Activated naive CD8-positive, alpha-beta T cell treated with anti-CD3 and anti-CD28 coated beads for 36 hours (primary cell): ENCODE measurements around the gene SLC15A2. TPM values are rescaled to one million over a fixed set of nuclear protein-coding genes. Genes with fewer than 3 reads are reported as not detected.

Source experiments
- DNase-seq: peaks from one replicate; pipeline ENCODE4 v3.0.0; 2021
- H3K27ac Mint-ChIP-seq: one replicate; pipeline ENCODE4 v1.8.0; 2022; ENCODE audit warnings: mild to moderate bottlenecking, moderate library complexity, mixed read lengths
- H3K27me3 Mint-ChIP-seq: one replicate; pipeline ENCODE4 v1.8.0; 2022; ENCODE audit warnings: mild to moderate bottlenecking, mixed read lengths
- H3K36me3 Mint-ChIP-seq: one replicate; pipeline ENCODE4 v1.8.0; 2021; ENCODE audit warnings: mild to moderate bottlenecking, mixed read lengths
- H3K4me1 Mint-ChIP-seq: one replicate; pipeline ENCODE4 v1.8.0; 2021; ENCODE audit warnings: mixed read lengths
- H3K4me3 Mint-ChIP-seq: one replicate; pipeline ENCODE4 v1.8.0; 2022; ENCODE audit warnings: mild to moderate bottlenecking, moderate library complexity, mixed read lengths
- H3K9me3 Mint-ChIP-seq: one replicate; pipeline ENCODE4 v1.8.0; 2022; ENCODE audit warnings: mixed read lengths
- total RNA-seq, 2 experiments: library from RNA; stranded (reverse); gene quantifications; one replicate each; pipeline ENCODE4 v1.2.3, GENCODE V29; 2021

The SLC15A2 gene
- total RNA-seq, 2 experiments from 2014 or later: 0.74 to 1.5 TPM

DNA sequence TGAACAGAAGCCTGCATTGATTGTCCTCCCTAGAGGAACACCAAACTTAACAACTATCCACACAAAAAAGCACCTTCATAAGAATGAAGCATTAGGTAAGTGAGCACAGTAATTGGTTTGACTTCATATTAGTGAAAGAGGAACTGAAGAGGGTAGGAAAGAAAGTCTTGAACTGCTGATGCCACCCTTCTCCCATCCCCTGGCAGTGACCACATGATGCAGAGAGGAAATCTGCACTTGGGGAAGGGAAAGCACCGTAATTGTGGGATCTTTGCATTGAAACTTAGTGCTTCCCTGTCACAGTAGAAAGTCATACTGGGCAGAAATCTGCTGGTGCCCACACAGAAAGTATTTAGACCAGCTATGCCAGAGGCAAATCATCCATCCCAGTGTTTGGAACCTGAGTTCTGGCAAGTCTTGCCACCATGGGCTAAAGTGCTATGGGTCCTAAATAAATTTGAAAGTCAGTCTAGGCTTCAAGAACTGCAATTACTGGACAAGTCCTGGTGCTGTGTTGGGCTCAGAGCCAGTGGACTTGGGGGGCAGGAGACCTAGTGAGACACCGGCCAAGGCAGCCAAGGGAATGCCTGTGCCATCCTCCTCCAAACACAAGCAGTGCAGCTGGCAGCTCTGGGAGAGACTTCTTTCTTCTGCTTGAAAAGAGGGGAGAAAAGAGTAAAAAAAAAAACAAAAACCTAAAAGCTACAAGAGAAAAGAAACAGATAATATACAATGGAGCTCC is 63.6 kb downstream of the SLC15A2 start:
- Mint-ChIP-seq H3K4me3 (no peak overlapping the region), H3K27me3 (no peaks in the 10 kb centered on the region)

DNA sequence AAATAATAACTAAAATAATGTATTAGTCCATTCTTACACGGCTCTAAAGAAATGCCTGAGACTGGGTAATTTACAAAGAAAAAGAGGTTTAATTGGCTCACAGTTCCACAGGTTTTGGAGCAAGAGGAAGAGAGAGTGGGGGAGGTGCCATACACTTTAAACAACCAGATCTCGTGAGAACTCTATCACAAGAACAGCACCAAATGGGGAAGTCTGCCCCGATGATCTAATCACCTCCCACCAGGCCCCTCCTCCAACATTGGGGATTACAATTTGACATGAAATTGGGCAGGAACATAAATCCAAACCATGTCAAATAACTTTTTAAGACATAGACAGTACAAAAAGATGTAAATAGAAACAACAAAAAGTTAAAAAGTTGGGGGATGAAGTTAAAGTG is 64.6 kb downstream of the SLC15A2 start:
- no peak overlapping the region for H3K27ac Mint-ChIP-seq
- H3K36me3 Mint-ChIP-seq: peaks cover 4% of the 10 kb centered on the region

More for the DNA sequence above, 63.6 kb downstream of the SLC15A2 start:
- Mint-ChIP-seq H3K4me1 (no peaks in the 10 kb centered on the region), H3K36me3 (peaks cover 4% of the 10 kb centered on the region), H3K9me3 (peaks cover 7% of the 10 kb centered on the region), H3K27ac (no peak overlapping the region)
- no peak for DNase-seq

DNA sequence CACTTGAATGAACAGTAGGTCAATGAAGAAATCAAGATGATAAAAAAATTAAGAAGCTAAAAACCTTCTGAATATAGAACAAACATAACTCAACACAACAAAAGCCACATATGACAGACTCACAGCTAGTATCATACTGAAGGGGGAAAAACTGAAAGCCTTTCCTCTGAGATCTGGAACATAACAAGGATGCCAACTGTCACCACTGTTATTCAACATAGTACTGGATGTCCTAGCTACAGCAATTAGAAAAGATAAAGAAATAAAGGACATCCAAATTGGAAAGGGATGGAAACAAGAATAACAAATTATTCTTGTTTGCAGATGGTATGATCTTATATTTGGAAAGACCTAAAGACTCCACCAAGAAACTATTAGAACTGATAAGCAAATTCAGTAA is 67.1 kb downstream of the SLC15A2 start:
- Mint-ChIP-seq H3K9me3 (peaks cover 16% of the 10 kb centered on the region), H3K4me3 (no peak overlapping the region), H3K27ac (no peak overlapping the region), H3K27me3 (no peaks in the 10 kb centered on the region), H3K4me1 (no peaks in the 10 kb centered on the region), H3K36me3 (no peaks in the 10 kb centered on the region)
- DNase-seq: no peak

More for the DNA sequence above, 64.6 kb downstream of the SLC15A2 start:
- Mint-ChIP-seq H3K4me3 (no peak overlapping the region), H3K4me1 (no peaks in the 10 kb centered on the region), H3K9me3 (peaks cover 7% of the 10 kb centered on the region), H3K27me3 (no peaks in the 10 kb centered on the region)
- DNase-seq: no peak

DNA sequence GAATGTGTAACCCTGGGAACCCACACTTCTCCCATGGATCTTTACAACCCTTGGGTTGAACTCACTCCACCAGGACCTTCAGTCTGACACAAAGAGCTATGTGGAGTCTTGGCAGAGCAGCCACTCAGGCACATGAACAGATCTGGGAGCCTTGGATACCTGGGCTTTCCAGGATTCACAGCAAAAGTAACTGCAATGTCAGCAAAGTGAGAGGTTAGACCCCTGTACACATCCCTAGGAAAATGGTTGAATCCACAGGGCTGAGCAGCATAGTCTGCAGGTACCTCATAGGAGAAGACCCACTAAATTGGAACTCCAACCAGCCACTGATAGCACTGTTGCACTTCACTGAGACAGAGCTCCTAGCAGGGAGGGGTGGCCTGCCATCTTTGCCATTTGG is 68.2 kb downstream of the SLC15A2 start:
- H3K4me3 Mint-ChIP-seq: no peak overlapping the region
- no peak for DNase-seq
- no peaks in the 10 kb centered on the region for H3K36me3 Mint-ChIP-seq
- H3K27ac Mint-ChIP-seq: no peak overlapping the region
- peaks cover 3% of the 10 kb centered on the region for H3K27me3 Mint-ChIP-seq
- no peaks in the 10 kb centered on the region for H3K4me1 Mint-ChIP-seq
- H3K9me3 Mint-ChIP-seq: peaks cover 22% of the 10 kb centered on the region

DNA sequence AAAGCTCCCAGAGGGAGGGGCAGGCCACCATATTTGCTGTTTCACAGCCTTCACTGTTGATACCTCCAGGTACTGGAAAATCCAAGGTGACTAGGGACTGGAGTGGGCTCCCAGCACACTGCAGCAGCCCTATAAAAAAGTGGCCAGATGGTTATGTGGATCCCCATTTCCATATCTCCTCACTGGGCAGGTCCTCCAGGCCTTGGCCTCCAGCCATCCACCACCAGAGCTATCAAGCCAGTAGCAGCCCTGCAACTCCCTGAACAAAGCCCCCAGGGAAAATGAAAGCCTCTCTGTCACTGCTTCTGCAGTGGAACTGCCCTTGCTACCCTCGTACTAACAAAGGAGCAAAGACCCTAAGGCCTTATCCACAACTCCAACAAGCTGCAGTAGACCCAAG is 69.4 kb downstream of the SLC15A2 start:
- H3K36me3 Mint-ChIP-seq: no peaks in the 10 kb centered on the region
- H3K4me1 Mint-ChIP-seq: no peaks in the 10 kb centered on the region
- peaks cover 3% of the 10 kb centered on the region for H3K27me3 Mint-ChIP-seq
- H3K27ac Mint-ChIP-seq: no peak overlapping the region
- H3K4me3 Mint-ChIP-seq: no peak overlapping the region
- DNase-seq: no peak
- peaks cover 22% of the 10 kb centered on the region for H3K9me3 Mint-ChIP-seq

DNA sequence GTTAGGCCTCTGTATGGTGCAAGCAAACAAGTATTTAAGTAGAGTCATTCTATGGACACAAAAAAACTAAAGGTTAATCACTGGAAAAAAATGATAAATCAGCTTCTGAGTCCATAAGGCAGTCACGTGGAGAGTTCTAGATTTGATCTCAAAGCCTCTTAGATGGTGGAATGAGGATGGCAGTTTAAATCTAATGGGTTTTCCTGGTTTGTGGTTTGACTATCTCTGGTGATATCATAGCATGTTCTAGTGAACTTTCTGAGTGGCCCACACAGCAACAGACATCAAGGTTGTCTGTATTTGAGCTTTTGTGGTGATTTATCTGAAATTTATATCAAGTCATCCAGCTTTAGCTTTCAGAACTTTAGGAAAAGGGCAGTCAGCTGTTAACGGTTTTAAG is 75.4 kb downstream of the SLC15A2 start:
- Mint-ChIP-seq H3K9me3 (peaks cover 16% of the 10 kb centered on the region), H3K4me3 (no peak overlapping the region), H3K36me3 (no peaks in the 10 kb centered on the region), H3K27me3 (peaks cover 3% of the 10 kb centered on the region), H3K4me1 (peaks cover 2% of the 10 kb centered on the region), H3K27ac (no peak overlapping the region)
- DNase-seq: no peak

DNA sequence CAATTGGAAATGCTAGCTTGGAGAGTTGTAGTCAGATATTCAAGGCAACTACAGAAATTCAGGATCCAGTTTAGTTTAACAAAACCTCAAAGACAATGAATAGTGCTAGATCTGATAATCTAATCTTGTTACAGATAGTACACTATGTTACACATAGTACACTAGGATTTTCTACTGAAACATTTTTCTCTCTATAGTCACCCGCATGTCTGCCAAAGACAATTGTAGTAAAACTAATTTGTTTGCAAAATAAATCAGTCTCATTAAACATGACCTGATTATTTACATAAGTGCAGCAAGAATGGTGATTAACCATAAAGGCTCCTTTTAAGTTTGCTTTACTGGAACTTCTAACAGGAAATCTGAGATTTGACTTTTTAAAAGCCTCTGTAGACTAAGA is 75.8 kb downstream of the SLC15A2 start:
- H3K27me3 Mint-ChIP-seq: peaks cover 3% of the 10 kb centered on the region
- H3K4me1 Mint-ChIP-seq: peaks cover 2% of the 10 kb centered on the region
- H3K9me3 Mint-ChIP-seq: peaks cover 15% of the 10 kb centered on the region
- no peak for DNase-seq
- no peak overlapping the region for H3K4me3 Mint-ChIP-seq
- H3K27ac Mint-ChIP-seq: no peak overlapping the region
- H3K36me3 Mint-ChIP-seq: no peaks in the 10 kb centered on the region

DNA sequence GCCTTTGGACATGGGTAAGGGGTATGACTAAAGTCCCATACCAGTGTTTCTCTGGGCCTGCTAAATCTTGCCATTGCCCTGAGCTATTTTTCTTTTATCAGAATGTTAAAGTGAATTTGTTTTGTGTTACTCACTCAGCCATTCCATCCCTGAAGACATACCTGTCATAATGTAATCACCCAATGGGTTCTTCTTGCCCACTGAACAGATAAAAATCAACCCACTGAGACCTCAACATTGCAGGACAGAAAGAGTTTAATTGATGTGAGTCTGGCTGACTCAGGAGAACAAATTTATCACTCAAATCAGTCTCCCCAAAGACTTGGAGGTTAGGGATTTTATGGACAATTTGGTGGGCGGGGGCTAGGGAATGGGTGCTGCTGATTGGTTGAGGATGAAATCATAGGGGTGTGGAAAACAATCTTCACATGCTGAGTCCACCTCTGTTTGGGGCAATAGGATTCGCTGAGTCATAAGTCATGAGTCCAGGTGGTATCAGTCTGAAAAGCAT is 80.5 kb downstream of the SLC15A2 start:
- peaks cover 2% of the 10 kb centered on the region for H3K4me1 Mint-ChIP-seq
- no peak for DNase-seq
- no peaks in the 10 kb centered on the region for H3K27me3 Mint-ChIP-seq
- peaks cover 6% of the 10 kb centered on the region for H3K9me3 Mint-ChIP-seq
- no peak overlapping the region for H3K4me3 Mint-ChIP-seq
- H3K36me3 Mint-ChIP-seq: peaks cover 2% of the 10 kb centered on the region
- no peak overlapping the region for H3K27ac Mint-ChIP-seq

DNA sequence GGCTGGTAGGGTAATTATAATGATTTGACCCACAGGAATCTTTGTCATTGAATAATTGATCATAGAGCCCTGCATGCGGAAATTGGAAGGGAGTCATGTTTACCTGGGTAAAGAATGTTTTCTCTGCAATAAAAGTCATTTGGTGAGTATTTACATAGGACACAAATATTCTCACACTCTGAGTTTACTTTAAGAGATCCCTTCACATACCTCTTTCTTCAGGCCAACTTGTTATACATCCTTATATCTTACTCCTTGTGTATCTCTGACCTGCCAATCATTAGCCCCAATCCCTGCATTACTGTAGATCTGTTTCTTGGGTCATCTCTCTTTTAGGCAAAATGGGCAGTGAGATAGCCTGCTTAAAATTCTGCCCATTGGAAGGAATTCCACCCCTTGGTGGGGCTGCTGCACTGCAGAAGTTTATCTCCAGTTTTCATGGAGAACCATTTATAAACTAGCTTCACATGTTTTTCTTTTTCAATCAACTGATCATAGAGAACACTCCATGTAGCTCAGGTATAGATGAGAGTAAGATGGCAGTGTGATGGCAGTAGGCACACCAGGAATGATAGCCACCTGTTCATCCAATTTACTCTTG is 81.6 kb downstream of the SLC15A2 start:
- H3K27me3 Mint-ChIP-seq: no peaks in the 10 kb centered on the region
- H3K27ac Mint-ChIP-seq: no peak overlapping the region
- H3K4me3 Mint-ChIP-seq: no peak overlapping the region
- H3K4me1 Mint-ChIP-seq: no peaks in the 10 kb centered on the region
- H3K9me3 Mint-ChIP-seq: peaks cover 6% of the 10 kb centered on the region
- peaks cover 2% of the 10 kb centered on the region for H3K36me3 Mint-ChIP-seq
- no peak for DNase-seq

DNA sequence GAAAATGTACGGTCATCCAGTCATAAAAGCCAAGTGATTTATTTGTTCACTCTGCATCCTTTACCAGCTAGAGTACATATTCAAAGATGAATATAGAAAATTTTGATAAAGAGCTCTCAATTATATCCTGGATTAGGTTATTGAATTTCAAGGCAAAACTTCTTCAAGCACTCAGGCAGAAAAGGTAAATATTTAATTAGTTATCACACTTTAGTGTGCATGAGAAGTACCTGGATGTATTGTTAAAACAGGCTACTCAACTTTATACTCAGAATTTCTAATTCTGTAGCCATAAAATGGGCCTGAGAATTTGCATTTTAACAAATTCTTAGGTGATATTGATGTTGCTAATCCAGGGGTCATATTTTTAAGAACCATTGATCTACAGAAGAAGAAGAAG is 82.5 kb downstream of the SLC15A2 start:
- Mint-ChIP-seq H3K4me3 (no peak overlapping the region), H3K27ac (no peak overlapping the region), H3K9me3 (peaks cover 6% of the 10 kb centered on the region), H3K36me3 (peaks cover 2% of the 10 kb centered on the region), H3K4me1 (peaks cover 5% of the 10 kb centered on the region), H3K27me3 (peaks cover 4% of the 10 kb centered on the region)
- DNase-seq: no peak

DNA sequence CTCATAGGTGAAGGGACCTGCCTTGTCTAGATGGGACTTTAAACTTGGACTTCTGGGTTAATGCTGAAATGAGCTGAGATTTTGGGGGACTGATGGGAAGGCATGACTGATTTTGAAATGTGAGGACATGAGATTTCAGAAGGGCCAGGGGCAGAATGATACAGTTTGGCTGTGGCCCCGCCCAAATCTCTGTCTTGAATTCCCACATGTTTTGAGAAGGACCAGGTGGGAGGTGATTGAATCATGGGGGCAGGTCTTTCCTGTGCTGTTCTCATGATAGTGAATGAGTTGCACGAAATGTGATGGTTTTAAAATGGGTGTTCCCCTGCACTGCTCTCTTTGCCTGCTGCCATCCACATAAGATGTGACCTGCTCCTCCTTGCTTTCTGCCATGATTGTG is 85.0 kb downstream of the SLC15A2 start:
- H3K27ac Mint-ChIP-seq: no peak overlapping the region
- H3K9me3 Mint-ChIP-seq: peaks cover 16% of the 10 kb centered on the region
- DNase-seq: no peak
- peaks cover 11% of the 10 kb centered on the region for H3K36me3 Mint-ChIP-seq
- H3K27me3 Mint-ChIP-seq: peaks cover 8% of the 10 kb centered on the region
- no peak overlapping the region for H3K4me3 Mint-ChIP-seq
- peaks cover 5% of the 10 kb centered on the region for H3K4me1 Mint-ChIP-seq

DNA sequence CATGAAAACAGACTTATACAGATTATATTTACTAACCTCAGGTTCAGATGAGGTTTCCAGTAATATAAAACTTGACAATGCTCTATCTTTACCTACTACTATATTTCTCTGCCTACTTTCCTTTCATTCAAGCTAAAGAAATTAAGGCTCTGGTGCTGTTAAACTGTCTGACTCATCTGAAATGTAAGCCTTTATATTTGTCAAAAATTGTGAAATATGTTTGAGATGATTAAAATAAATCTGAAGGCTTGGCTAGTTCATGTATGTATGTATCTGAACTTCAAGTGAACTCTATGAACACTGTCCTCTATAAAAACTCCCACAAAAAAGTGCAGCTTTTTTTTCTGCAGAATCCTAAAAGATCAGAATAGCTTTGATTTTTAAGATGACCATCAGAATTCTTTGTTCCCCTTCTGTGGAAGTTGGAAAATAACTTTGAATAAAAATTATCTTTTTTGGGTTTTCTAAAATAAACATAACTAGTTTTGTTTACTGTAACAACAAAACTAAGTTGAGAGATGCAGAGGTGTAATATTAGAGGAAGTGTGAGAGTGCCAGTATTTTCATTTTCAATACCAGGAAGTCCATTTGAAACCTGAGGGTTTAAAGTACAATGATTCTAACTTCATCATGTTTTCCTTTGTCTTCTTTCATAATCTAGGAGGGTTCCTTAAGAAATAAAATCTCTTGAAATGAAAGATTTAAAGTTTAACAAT is 85.7 kb downstream of the SLC15A2 start:
- H3K4me1 Mint-ChIP-seq: peaks cover 5% of the 10 kb centered on the region
- no peak for DNase-seq
- H3K27ac Mint-ChIP-seq: no peak overlapping the region
- H3K27me3 Mint-ChIP-seq: peaks cover 8% of the 10 kb centered on the region
- H3K4me3 Mint-ChIP-seq: no peak overlapping the region
- H3K36me3 Mint-ChIP-seq: peaks cover 11% of the 10 kb centered on the region
- peaks cover 19% of the 10 kb centered on the region for H3K9me3 Mint-ChIP-seq

DNA sequence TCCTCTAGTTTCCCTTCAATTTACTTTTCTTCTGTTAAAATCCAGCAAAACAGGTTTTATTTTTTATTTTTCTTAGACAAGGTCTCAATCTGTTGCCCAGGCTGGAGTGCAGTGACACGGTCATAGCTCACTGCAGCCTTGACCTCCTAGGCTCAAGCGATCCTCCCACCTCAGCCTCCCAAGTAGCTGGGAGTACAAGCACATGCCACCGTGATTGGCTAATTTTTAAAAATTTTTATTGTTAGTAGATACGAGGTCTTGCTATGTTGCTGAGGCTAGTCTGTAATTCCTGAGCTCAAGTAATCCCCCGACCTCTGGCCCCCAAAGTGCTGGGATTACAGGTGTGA is 86.2 kb downstream of the SLC15A2 start:
- Mint-ChIP-seq H3K4me3 (no peak overlapping the region), H3K27ac (no peak overlapping the region), H3K36me3 (peaks cover 13% of the 10 kb centered on the region), H3K27me3 (peaks cover 12% of the 10 kb centered on the region), H3K4me1 (peaks cover 5% of the 10 kb centered on the region), H3K9me3 (peaks cover 23% of the 10 kb centered on the region)
- no peak for DNase-seq

DNA sequence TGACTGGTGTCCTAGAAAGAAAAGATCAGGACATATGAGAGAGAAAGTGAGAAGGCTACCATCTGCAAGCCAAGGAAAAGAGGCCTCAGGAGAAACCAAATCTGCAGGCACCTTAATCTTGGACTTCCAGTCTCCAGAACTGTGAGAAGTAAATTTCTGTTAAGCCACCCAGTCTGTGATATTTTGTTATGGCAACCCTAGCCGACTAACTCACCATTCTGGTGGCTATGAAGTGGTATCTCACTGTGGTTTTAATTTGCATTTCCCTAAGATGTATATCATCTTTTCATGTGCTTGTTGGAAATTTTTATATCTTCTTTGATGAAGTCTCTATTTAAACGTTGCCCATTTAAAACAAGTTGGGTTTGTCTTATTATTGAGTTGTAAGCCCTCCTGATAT is 87.3 kb downstream of the SLC15A2 start:
- Mint-ChIP-seq H3K27me3 (peaks cover 13% of the 10 kb centered on the region), H3K27ac (no peak overlapping the region), H3K4me3 (no peak overlapping the region), H3K9me3 (peaks cover 23% of the 10 kb centered on the region), H3K36me3 (peaks cover 13% of the 10 kb centered on the region), H3K4me1 (peaks cover 5% of the 10 kb centered on the region)
- no peak for DNase-seq

DNA sequence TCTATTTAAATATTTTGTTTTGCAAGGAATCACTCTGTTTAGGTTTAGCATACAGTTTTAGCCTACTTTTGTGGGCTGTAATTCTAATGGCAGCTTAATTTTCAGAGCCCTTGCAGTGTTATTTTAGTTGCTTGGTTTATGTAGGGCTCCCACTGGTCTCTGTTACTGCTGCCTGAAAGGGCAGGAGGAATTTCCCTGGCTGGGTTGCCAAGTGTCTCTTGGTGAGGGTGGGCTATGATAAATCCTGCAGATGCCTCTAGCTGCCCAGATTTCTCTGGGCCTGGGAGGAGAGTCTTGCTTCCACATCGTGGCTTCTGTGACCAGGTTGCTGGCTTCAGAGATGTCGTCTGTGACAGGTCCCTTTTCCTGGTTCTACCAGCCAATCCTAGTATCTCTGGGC is 91.6 kb downstream of the SLC15A2 start:
- H3K27me3 Mint-ChIP-seq: peaks cover 16% of the 10 kb centered on the region
- peaks cover 17% of the 10 kb centered on the region for H3K9me3 Mint-ChIP-seq
- no peak for DNase-seq
- H3K4me1 Mint-ChIP-seq: peaks cover 12% of the 10 kb centered on the region
- H3K27ac Mint-ChIP-seq: no peak overlapping the region
- no peak overlapping the region for H3K4me3 Mint-ChIP-seq
- H3K36me3 Mint-ChIP-seq: peaks cover 11% of the 10 kb centered on the region
